Stimulated activated naive CD4-positive, alpha-beta T cell treated with Interleukin-2 at 50 U/mL for 16 hours (primary cell): Measurements from ENCODE around the gene MSI2.

Experiments
- DNase-seq: peaks from one replicate; lab custom pipeline; 2025; lab: John Stamatoyannopoulos, UW

Gene MSI2

DNA sequence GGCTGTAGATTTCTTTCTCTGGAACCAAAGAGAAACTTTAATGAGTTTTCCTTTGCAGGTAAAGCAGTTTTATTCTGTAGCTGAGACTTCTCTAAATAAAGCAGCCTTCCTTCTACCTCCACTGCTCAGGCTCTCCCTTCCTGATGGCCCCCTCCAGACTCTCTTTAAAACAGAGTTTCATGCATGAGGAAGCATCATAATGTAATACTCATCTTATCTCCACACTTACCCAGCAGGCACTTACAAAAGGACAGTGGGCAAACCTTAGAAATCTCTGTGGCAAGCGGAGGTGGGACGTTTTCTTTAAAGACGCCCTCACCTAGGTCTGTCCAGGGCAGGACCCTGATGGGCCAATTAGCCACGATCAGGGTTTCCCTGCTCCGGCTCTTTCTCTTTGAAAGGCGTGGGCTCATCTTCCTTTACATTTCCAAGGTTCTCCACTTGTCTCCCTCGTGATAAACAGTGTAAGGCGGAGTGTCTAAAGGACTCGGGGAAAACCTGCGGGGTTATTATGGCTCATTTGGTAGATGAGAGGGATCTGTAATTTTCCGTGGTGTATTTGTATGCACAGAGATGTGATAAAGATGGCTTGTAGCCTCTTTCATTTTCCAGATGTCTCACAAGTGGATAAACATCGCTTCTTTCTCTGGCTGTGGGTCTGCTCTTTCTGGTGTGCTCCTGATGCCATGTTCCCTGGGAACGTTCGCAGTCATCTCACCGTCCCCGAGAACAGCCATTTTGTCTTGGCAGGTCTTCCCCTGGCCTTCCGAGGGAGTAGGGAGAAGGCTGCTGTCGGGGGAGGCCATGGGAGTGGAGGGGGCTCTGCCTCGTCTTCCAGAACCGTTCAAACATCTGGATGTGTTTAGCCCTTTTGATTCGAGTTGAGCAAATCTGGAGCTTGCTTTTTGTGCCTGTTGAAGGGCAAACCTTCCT, 249.8 kb downstream of the MSI2 start:
- no peak for DNase-seq

DNA sequence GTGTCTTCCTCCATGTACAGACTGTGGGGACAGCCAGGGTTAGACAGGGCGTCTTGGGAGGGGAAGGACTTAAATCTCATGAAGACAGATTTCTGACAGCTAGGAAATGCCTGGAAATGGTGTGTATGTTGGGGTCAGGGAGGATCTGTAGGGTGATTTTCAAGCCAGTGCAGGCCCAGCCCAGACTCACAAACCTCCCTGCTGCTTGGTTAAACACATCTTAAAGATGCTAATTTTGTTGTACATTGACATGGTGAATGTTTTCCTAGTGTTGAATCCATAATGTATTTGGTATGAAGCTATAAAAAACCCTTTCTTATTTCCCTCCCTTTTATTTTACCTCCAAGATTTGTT, 250.4 kb downstream of the MSI2 start:
- DNase-seq = no peak

DNA sequence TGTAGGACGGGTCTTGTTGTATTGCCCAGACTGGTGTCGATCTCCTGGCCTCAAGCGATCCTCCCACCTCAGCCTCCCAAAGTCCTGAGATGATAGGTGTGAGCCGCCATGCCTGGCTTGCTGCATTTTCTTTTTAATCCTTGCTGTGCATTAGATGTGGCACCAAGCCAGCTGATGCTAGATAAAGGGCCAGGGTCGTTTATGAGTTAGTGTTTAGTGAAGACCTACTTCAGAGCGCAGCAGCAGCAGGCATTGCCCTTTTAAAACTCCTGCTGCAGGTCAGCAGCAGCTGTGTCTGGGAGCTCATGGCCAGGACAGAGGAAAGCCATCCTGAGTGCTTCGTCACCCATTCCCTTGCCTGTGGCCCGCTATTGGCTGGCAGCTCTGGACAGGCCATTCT, 251.5 kb downstream of the MSI2 start:
- no peak for DNase-seq

DNA sequence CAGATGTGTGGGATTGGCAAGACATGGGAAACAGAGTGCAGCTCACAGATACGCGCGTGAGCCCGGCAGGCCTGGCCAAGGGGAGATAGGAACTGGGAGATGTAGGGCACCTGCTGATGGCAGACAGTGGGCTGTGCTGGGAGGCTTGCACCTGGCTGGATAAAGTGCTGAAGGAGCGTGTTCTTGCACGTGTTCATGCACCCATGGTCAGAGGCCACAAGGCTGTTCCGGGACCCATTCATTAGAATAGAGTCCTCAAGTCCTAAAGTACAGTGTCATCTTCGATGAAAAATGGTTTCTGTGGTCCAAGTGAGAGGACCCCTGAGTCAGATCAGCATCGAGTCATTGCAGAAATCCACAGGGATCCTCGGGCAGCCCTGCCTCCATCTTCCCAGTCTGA, 252.3 kb downstream of the MSI2 start:
- no peak for DNase-seq

DNA sequence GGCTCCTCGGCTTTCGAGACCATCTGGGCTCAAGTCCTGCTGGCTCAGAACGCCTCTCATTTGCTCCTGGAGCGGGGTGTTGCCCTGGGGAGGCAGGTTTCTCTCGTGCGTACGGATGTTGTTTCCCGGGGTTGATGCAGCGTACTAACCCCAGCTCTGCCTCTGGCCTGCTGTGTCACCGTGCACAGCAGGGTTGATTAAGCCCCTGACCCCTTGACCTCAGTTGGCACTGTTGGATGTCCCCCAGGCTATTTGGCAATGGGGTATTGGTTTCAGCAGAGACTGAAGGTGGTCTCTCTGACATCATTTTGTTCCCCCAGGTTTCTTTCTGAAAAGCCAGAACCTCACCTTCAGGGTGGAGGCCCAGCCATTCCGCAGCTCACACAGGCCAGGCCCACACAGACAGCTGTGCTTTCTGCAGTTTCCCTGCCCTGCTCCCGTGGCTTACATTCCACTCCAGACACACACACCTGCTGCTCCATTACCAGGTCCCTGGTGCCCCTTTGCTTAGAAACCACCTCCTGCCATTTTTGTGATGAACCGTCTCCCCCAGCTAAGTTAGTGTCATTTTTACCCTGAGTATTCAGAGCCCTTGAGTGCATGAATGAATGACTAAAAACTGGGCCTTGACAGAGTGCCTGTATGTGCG, 255.3 kb downstream of the MSI2 start:
- DNase-seq = no peak

DNA sequence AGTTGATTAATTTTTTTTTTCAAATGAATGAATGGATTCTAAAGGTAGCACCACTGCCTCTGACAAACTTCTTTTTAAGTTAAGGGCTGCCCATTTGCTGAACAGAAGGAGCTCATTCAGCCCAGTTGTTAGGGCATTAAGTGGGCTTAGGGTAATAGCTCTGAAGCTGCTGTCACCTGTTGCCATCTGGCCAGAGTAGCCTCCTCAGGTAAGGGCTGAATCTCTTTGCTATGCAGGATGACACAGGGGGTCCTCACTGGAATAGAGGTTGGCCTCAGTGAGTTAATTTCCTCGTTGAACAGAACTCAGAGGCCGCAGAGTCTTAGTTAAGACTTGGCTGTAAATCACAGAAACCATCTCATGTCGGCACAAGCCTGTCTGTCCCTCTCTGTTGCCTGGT, 255.9 kb downstream of the MSI2 start:
- no peak for DNase-seq

DNA sequence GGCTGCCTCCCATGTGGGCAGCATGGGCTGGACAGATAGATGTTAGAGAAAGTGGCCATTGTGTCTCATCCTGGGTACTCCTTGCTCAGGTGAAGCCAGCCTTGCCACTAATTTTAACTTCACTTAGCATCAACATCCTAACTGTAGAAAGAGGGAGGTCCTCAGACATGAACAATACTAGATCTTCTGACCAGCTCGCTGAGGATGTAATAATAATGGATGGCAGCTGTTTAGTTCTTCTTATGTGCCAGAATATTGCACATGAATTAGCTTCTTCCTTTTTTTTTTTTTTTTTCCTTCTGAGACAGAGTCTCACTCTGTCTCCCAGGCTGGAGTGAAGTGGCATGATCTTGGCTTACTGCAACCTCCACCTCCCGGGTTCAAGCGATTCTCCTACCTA, 256.4 kb downstream of the MSI2 start:
- DNase-seq = no peak

DNA sequence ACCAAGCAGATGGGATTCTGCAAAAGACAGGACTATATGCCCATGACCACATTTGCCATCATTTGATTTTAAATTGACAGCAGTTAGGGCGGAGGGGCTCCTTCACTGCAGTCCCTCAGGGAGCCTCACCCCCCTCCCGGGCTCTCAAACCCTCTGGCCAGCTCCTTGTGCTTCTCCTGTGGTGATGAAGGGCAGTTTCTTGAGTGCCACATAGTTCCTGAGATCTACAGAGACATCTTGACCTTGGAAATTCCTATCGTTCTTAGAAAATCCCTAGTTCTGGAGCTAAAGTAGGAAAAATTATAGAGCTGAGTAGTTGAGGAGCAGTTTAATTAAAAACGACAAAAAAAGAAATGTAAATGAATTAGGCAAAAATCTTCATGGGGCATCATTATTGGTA, 257.2 kb downstream of the MSI2 start:
- no peak for DNase-seq

DNA sequence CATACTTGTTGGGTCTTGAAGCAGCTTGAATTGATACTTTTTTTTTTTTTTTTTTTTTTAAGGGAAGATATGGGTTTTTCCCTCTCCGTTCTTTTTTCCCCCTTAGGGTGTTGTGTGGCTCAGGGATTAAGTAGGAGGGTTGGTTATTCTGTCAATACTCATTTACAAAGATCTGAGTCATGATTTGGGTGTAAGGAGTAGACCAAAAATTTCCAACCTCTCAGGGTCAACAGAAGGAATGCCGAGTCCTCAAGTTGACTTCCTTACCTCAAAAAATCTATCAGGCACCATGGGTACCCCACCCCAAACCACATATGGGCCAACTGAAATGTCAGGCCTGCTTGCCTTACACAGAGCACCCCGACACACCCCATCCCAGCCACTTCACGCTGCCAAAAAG, 258.3 kb downstream of the MSI2 start:
- DNase-seq = no peak

GRCh38 chr17:57515662-57516211, 259.4 kb downstream of the MSI2 start:
- no peak for DNase-seq

DNA sequence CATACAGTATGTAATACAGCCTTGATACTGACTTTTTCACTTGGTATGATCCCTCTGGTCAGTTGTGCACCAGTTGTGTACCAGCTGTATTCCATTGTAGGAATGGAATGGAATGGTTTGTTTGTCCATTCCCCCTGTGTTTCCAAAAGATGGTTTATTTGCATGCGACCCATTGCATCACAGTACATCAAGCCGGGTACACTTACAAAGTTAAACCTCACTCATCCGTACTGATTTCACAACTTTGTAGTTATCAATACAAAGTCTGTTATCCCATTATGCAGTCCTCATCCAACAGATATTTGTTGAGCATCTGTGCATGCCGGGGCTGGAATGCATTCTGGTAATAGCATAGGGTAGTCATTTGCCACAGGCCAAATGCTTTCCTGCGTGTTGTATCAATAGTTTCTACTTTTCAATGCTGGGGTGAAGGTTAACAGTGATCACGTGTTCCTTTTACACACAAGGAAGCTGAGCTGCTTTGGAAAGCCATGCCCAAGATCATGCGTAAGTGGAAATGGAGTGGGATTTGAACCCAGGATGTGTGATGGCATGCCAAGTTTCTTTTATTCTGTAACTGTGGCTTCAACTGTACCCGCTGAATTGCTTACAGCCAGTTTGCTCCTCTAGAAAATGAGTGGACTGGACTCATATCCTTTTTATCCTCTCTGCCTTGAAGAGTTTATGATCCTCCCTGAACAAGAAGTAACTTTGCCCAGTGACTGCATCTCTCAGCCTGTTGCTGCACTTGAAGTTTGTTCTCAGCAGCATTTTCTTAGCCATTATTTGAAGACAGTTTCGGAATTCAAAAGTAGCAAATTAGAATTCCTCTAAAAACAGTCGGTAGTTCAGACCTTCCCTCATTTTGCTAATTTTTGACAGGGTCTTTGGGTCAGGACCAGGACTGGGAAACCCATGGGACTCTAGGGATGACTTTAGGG, 260.2 kb downstream of the MSI2 start:
- no peak for DNase-seq

DNA sequence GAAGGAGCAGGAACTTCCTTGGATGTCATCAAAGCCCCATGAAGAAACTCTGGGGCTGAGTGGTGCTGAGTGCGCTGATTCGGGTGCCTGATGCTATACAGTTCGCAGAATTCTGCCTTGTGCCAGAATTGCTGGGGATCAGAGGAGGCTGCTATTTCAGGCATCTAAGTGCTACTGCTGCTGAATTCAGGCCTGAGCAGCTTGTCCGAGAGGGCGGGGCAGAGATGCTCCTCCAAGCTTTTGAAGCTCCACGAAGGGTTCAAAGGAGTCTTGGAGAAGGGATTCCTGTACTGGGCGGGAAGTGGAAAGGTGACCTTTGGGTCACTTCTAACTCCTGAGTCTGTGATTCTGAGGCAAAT, 260.9 kb downstream of the MSI2 start:
- DNase-seq = no peak

- DNase-seq = no peak
Measured at GRCh38 chr17:57517632-57518456, 261.5 kb downstream of the MSI2 start.

- DNase-seq = no peak
Measured at GRCh38 chr17:57518587-57519581, 262.6 kb downstream of the MSI2 start.

GRCh38 chr17:57519800-57520199, 263.5 kb downstream of the MSI2 start:
- DNase-seq = no peak

DNA sequence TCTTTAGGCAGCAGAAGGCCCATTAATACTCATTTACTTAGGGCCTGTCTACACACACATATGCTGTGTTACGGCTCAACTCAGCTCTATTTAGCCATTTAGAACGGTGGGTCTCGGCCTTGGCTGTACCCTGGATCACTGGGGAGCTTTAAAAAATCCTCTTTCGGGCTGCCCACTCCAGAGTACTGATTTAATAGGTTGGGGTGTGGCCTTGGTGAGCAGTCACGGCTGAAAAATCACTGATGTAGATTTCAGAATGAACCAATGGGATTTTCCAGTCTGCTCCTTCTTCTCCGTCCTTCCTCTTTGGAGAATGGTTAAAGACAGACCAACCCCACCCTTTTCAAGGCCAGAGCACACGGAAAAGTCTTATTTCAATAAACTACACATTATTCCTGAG, 265.3 kb downstream of the MSI2 start:
- DNase-seq = no peak

- DNase-seq = no peak
Measured at GRCh38 chr17:57522042-57523005, 266.0 kb downstream of the MSI2 start.

- no peak for DNase-seq
Measured at GRCh38 chr17:57523926-57524632, 267.8 kb downstream of the MSI2 start.
